Airway epithelial cell (primary cell): ENCODE results near the gene VPS50. TPM values are rescaled to one million over a fixed set of nuclear protein-coding genes. Genes with fewer than 3 reads are reported as not detected.

Source experiments
- total RNA-seq: library from RNA; depleted of rRNA; stranded (reverse); fragments of >200 nt; gene quantifications from 2 replicates; pipeline ENCODE4 v1.2.3, GENCODE V29; 2015

The VPS50 gene
- total RNA-seq: 9.2 and 11.8 TPM in 2 replicates

GRCh38 chr7:93231799-93232672 is at the start of gene VPS50:
Gene VPS50 (plus strand): TSS chr7:93232366. CDS start chr7:93232468, 102 bp downstream.

GRCh38 chr7:93226310-93226709 is 5.9 kb upstream of the VPS50 start, which contains the start of gene HEPACAM2:
Gene HEPACAM2 (minus strand): TSS chr7:93226469.

Other genes with a start within 250 kb of the VPS50 start
- gene SAMD9, start 114.4 kb upstream of the VPS50 start, total RNA-seq: 7.5 and 10.4 TPM in 2 replicates
- gene SAMD9L, start 84.0 kb upstream of the VPS50 start, total RNA-seq: 0.19 and 0.85 TPM in 2 replicates
- not detected in 2 replicates for gene HEPACAM2, start 5.9 kb upstream of the VPS50 start, total RNA-seq